ENCODE measurements around the gene CPT1B. TPM values are rescaled to one million over a fixed set of nuclear protein-coding genes. Genes with fewer than 3 reads are reported as not detected.
A peak's percentile ranks its signal among the peaks of the same experiment; 100 is the strongest.

Gene CPT1B
- total and polyA plus RNA-seq, 2 experiments from 2014 or later, result 5.6 to 14.4 TPM

DNA sequence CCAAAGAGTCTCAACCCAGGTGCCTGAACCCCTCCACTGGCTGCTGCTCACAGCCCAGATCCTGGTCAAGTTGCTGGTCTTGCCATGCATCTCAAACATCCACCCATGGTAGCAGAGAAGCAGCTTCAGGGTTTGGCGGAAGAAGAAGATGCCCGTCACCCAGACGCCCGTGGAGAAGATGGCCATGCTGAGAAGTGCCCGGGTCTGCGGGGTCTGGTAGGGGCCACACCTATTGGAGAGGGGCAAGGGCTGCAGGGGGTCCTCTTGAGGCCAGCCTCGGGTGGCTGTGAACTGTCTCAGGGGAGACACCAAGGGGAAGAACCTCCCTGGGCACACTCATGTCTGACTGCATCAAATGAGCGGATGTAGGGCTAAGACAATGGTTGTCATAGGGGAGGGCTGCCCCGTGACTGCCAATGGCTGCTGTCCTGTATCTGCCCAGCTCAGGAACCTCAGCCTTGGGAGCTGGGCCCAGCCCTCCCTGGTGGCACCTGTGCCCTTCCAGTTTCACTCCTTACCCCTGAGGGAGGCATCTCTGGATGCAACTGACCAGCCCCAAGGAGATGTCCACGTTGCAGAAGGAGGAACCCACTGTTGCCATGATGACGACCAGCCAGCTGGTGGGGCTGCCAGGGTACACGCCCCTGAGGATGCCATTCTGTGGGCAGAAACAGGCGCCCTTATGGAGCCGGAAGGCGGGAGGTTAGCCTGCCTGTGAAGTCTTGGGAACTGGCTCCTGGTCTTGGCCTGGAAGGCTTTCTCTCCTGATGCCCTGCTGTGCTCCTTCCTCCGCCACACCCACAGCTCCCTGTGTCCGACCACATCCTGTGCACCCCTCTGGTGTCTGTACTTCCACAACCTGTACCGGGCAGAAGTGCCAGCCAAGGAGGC lies 1.2 kb downstream of the CPT1B start (continued):
- TF ChIP-seq, protein P1, sequence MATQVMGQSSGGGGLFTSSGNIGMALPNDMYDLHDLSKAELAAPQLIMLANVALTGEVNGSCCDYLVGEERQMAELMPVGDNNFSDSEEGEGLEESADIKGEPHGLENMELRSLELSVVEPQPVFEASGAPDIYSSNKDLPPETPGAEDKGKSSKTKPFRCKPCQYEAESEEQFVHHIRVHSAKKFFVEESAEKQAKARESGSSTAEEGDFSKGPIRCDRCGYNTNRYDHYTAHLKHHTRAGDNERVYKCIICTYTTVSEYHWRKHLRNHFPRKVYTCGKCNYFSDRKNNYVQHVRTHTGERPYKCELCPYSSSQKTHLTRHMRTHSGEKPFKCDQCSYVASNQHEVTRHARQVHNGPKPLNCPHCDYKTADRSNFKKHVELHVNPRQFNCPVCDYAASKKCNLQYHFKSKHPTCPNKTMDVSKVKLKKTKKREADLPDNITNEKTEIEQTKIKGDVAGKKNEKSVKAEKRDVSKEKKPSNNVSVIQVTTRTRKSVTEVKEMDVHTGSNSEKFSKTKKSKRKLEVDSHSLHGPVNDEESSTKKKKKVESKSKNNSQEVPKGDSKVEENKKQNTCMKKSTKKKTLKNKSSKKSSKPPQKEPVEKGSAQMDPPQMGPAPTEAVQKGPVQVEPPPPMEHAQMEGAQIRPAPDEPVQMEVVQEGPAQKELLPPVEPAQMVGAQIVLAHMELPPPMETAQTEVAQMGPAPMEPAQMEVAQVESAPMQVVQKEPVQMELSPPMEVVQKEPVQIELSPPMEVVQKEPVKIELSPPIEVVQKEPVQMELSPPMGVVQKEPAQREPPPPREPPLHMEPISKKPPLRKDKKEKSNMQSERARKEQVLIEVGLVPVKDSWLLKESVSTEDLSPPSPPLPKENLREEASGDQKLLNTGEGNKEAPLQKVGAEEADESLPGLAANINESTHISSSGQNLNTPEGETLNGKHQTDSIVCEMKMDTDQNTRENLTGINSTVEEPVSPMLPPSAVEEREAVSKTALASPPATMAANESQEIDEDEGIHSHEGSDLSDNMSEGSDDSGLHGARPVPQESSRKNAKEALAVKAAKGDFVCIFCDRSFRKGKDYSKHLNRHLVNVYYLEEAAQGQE (IDR thresholded peaks at IDR 0.05; ENCODE audit: unreplicated experiment), result no peak
- TF ChIP-seq EZH2phosphoT487 (IDR thresholded peaks at IDR 0.05; ENCODE audit: unreplicated experiment), result no peak
- TF ChIP-seq, protein P2, sequence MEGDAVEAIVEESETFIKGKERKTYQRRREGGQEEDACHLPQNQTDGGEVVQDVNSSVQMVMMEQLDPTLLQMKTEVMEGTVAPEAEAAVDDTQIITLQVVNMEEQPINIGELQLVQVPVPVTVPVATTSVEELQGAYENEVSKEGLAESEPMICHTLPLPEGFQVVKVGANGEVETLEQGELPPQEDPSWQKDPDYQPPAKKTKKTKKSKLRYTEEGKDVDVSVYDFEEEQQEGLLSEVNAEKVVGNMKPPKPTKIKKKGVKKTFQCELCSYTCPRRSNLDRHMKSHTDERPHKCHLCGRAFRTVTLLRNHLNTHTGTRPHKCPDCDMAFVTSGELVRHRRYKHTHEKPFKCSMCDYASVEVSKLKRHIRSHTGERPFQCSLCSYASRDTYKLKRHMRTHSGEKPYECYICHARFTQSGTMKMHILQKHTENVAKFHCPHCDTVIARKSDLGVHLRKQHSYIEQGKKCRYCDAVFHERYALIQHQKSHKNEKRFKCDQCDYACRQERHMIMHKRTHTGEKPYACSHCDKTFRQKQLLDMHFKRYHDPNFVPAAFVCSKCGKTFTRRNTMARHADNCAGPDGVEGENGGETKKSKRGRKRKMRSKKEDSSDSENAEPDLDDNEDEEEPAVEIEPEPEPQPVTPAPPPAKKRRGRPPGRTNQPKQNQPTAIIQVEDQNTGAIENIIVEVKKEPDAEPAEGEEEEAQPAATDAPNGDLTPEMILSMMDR (conservative IDR thresholded peaks at IDR 0.05; ENCODE audit: low read depth in 2 of 2), result no peak
- TF ChIP-seq CREB1 (CRISPR knock-in tag; IDR thresholded peaks at IDR 0.05; ENCODE audit: low read depth), result no peak
- no peak for TF ChIP-seq JUNB (IDR thresholded peaks at IDR 0.05; ENCODE audit: unreplicated experiment)

DNA sequence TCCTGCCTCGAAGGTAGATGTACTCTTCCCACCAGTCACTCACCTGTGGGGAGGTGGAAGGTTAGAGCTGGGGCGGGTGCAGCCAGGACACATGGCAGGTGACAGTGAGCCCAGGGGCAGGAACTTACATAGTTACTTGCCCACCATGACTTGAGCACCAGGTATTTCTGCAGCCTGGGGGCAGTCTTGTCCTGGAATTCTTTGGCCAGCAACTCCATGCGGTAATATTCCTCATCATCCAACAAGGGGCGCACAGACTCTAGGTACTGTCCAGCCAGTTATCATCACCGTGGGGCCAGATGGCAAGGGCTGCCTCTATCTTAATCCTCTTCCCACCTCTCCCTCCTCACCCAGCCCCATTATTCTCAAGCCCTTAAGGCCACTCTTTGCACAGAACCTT lies 2.2 kb downstream of the CPT1B start:
- TF ChIP-seq, protein P2 (conservative IDR thresholded peaks at IDR 0.05; ENCODE audit: low read depth in 2 of 2), result peak; percentile 54 to 84
- TF ChIP-seq EZH2phosphoT487 (IDR thresholded peaks at IDR 0.05; ENCODE audit: unreplicated experiment), result no peak
- Histone ChIP-seq H2AFZ (no peak overlapping the region), H4K20me1 (replicated peaks; ENCODE audit: insufficient read depth) (peaks cover 2% of the 10 kb centered on the region; the same call in 1 of the 2 replicates), H3K27ac (ENCODE audit: low read depth) (no peak overlapping the region), H3K4me1 (ENCODE audit: insufficient read depth) (no peaks in the 10 kb centered on the region), H3F3A (replicated peaks; ENCODE audit: low read depth) (no peaks in the 10 kb centered on the region; the same call in 1 of the 2 replicates), H3K4me2 (no peak overlapping the region), H3K27me3 (ENCODE audit: insufficient read depth) (no peaks in the 10 kb centered on the region), H3K4me3 (no peak overlapping the region), H3K36me3 (ENCODE audit: insufficient read depth) (no peaks in the 10 kb centered on the region), H3K79me2 (replicated peaks; ENCODE audit: insufficient read depth) (no peaks in the 10 kb centered on the region), H3K9me2 (ENCODE audit: insufficient read depth) (no peaks in the 10 kb centered on the region)
- peaks cover 23% of the 10 kb centered on the region for H3K36me3 Mint-ChIP-seq (ENCODE audit: low read depth)
- ATAC-seq, result peak; percentile 46
- DNase-seq (ENCODE audit: low spot score), result peak; percentile 78
- H3K27me3 Mint-ChIP-seq (ENCODE audit: insufficient read depth, low read depth, poor library complexity), result peaks cover 7% of the 10 kb centered on the region
- H3K27ac Mint-ChIP-seq, result no peak overlapping the region
- no peaks in the 10 kb centered on the region for H3K4me1 Mint-ChIP-seq
- H3K9me3 Mint-ChIP-seq, result no peaks in the 10 kb centered on the region
- H3K4me3 Mint-ChIP-seq, result no peak overlapping the region

Data from GM23338 (cell line).